Mesenteric fat pad (tissue), 1 donor: ENCODE measurements around the gene AHDC1. TPM values are rescaled to one million over a fixed set of nuclear protein-coding genes. Genes with fewer than 3 reads are reported as not detected.
"Not testable (repeated sequence)": the region's sequence is repeated elsewhere in the genome, so short reads cannot be mapped to it uniquely, and the experiment has no call there.

ENCODE experiments used
- DNase-seq: peaks from one replicate; pipeline ENCODE4 v3.0.0-alpha.2; 2020; ENCODE audit warnings: low spot score
- total RNA-seq: library from RNA; stranded (reverse); fragmentation: NEBNext Ultra II Directional; extraction: Animal tissue kit (Norgen Biotek cat#: 25700); gene quantifications from one replicate; pipeline ENCODE4 v1.2.1, GENCODE V29; 2021
- donor health status: DM: yes; HTN: yes; CAD: no.

AHDC1 gene
- total RNA-seq, 1 donor from 2014 or later: 28.5 TPM

DNA sequence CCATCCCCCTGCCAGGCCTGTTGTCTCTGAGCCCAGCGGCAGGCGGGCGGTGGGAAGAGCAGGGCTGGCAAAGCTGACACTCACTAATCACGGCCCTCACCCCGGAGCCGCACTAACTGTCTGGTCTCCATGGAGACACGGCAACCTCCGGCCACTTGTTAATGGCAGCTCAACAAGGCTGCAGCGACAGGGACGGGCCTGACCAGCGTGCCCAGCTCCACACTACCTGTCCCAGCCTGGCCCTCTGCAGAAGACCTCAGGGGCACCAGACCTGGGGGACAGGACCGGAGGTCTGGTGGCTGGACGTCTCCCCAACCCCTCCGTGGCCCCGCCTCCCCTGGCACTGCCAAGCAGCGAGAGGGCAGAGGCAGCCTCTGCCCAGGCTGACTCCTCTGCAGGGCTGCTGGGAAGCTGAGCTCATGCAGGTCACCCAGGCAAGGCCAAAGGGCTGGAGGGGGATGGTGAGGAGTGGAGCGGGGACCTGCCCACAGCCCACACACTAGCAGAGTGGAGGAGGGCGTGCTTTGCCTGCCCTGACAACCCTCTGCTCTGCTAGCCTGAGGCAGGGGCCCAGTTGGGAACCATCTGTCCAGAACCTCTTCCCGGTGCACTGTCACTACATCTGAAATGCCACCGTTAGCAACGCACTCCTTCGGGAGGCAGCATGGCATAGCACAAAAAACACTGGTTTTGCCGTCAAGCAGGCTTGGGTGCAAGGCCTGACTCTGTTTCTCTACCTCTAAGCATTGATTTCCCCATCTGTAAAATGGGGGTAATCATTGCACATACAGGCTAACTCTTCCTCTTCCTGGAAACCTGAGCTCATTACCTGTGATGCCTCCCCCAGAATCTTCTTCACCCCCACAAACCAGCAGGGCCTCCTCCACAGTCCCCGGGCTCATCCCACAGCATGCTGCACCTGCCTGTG is 84.3 kb downstream of the AHDC1 start:
- no peak for DNase-seq

- DNase-seq: no peak
Observed at GRCh38 chr1:27518808-27519207, 85.1 kb downstream of the AHDC1 start.

GRCh38 chr1:27517907-27518718 is 85.8 kb downstream of the AHDC1 start:
- DNase-seq: no peak

- DNase-seq: no peak
Observed at GRCh38 chr1:27517301-27517700, 86.6 kb downstream of the AHDC1 start.

- DNase-seq: no peak
Observed at GRCh38 chr1:27515626-27516025, 88.3 kb downstream of the AHDC1 start.

GRCh38 chr1:27513958-27514357 is 90.0 kb downstream of the AHDC1 start:
- no peak for DNase-seq

DNA sequence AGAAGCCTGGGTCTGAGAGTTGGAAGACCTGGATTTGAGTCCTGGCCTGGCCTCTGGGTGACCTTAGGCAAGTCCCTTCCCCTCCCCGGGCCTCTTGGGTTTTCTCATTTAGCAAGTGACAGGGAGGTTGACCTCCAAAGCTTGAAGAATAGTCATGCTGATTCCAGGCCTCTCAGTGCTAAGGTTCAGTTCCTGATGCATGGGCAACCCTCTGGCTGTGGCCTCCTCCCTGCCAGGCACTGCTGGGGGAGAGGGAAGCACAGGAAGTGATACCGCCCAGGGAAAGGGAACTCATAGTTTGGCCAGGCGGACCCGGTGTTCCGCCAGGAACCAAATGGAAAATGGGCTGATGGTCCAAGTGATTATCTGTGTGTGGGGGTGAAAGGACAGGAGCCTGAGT is 90.4 kb downstream of the AHDC1 start:
- no peak for DNase-seq

GRCh38 chr1:27509127-27510080 is 94.5 kb downstream of the AHDC1 start:
- DNase-seq: no peak

GRCh38 chr1:27507960-27508665 is 95.8 kb downstream of the AHDC1 start:
- no peak for DNase-seq

DNA sequence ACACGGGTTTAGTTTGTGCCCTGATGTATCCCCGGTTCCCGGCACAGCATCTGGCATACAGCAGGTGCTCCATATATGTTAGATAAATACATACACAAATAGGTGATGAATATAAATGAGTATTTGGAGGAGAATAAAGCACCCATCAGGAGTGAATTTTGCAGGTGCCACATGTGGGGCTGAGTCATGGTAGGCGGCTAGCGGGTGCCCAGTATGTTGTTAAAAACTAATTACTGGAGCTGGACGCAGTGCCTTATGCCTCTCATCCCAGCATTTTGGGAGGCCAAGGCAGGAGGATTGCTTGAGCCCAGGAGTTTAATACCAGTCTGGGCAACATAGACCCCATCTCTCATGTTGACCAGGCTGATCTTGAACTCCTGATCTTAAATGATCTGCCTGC is 97.2 kb downstream of the AHDC1 start:
- no peak for DNase-seq

GRCh38 chr1:27505420-27505680 is 98.6 kb downstream of the AHDC1 start:
- no peak for DNase-seq

DNA sequence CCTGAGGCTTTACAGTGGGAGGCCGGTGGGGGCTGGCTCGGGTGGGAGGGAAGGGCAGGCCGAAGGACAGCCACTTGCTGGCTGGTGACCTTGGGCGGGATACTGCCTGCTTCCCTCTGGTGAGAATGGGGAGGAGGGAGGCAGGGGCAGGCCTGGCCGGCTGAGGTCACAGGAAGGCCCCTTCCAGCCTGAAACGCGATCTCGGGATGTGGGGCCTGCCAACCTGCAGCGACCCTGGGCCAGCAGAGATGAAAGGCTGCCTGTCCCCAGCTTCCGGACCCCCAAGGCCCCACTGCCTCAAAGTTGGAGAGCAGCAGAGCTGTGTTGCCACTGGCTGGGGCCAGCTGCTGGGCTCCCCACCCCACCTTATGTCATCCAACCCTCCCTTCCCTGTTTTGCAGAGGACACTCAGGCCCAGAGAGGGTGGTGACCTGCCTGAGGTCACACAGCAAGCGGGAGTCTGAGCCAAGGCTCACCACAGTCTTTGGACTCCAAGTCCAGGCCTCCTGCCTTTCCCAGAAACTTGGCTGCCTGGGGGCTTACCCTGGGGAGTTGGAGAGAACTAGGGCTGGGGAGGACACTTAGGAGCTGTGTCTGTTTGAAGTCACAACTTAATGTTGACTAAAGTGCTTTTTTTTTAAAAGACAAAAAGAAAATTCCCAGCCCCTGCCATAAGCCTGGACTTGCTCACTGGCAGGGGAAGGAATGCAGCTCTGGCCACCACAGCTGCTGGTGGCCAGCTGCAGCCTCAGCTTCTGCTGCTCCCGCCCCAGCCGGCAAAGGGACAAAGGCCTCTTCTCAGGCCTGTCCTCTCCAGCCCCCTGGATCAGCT is 99.1 kb downstream of the AHDC1 start:
- DNase-seq: no peak

- DNase-seq: no peak
Observed at GRCh38 chr1:27503844-27504587, 99.9 kb downstream of the AHDC1 start.

- DNase-seq: no peak
Observed at GRCh38 chr1:27503033-27503432, 100.9 kb downstream of the AHDC1 start.

- not testable (repeated sequence) for DNase-seq
Observed at GRCh38 chr1:27501159-27501558, 102.8 kb downstream of the AHDC1 start.

DNA sequence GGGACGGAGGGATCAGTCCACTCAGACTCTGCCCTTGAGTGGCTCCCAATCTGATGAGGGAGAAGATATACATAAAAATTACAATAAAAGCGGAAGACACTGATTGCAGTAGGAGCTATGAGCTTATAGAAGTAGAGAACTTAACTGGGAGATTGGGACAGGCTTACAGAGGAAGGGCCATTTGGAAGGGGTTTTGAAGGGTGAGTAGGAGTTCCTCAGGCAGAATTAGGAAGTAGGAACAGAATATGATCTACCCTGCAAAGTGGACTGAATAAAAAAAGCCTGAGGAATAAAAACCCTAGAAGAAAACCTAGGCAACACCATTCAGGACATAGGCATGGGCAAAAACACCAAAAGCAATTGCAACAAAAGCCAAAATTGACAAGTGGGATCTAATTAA is 104.8 kb downstream of the AHDC1 start:
- DNase-seq: no peak

- DNase-seq: peak; percentile 84
Observed at GRCh38 chr1:27496604-27497155, 107.3 kb downstream of the AHDC1 start.

DNA sequence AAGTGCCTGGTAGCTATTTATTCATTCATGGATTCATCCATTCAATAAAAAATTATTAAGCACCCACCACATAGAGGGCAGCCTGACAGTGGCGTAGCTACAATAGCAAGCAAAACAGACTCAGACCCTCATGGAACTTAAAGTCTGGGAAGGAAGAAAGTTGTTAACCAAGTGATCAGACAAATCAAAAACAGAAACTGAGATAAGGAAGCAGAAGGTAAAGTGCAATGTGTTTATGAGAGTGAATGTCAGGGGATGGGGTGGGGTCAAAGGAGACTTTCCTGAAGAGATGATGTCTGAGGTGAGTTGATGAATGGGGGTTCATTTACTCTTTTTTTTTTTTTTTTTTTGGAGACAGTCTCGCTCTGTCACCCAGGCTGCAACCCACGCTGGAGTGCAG is 111.1 kb downstream of the AHDC1 start:
- no peak for DNase-seq
